Measurements from ENCODE around the gene TMEM213.

DNA sequence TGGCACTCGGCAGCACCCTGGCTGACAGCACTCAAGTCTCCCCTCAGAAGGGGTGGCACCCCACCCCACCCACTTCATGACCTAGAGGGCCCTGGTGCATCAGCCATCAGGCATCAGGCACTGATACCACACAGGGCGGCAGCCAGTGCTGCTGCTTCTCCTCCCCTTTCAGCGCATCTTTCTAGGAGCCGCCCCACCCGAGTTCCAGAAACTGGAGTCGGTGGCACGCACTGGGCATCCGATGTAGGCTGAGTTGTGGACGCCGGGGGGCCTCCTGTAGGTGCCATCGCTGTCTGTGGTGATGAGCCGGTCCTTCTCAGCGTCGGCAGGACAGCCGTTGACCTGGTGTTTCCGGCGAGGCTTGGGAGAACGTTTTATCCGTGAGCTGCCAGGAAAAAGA lies 70.0 kb downstream of the TMEM213 start:
- TF ChIP-seq, protein P1, sequence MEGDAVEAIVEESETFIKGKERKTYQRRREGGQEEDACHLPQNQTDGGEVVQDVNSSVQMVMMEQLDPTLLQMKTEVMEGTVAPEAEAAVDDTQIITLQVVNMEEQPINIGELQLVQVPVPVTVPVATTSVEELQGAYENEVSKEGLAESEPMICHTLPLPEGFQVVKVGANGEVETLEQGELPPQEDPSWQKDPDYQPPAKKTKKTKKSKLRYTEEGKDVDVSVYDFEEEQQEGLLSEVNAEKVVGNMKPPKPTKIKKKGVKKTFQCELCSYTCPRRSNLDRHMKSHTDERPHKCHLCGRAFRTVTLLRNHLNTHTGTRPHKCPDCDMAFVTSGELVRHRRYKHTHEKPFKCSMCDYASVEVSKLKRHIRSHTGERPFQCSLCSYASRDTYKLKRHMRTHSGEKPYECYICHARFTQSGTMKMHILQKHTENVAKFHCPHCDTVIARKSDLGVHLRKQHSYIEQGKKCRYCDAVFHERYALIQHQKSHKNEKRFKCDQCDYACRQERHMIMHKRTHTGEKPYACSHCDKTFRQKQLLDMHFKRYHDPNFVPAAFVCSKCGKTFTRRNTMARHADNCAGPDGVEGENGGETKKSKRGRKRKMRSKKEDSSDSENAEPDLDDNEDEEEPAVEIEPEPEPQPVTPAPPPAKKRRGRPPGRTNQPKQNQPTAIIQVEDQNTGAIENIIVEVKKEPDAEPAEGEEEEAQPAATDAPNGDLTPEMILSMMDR (conservative IDR thresholded peaks at IDR 0.05; ENCODE audit: low read length), result no peak
- no peak for TF ChIP-seq EZH2phosphoT487 (IDR thresholded peaks at IDR 0.05; ENCODE audit: borderline replicate concordance)
